Ecto neural progenitor cell (in vitro differentiated cells): ENCODE results near the gene ALDH4A1.
"Not testable (repeated sequence)": the region's sequence is repeated elsewhere in the genome, so short reads cannot be mapped to it uniquely, and the experiment has no call there.

Experiments used
- DNase-seq: peaks from one replicate; pipeline ENCODE4 v3.0.0-alpha.2; 2018; ENCODE audit warnings: low spot score

ALDH4A1 gene

DNA sequence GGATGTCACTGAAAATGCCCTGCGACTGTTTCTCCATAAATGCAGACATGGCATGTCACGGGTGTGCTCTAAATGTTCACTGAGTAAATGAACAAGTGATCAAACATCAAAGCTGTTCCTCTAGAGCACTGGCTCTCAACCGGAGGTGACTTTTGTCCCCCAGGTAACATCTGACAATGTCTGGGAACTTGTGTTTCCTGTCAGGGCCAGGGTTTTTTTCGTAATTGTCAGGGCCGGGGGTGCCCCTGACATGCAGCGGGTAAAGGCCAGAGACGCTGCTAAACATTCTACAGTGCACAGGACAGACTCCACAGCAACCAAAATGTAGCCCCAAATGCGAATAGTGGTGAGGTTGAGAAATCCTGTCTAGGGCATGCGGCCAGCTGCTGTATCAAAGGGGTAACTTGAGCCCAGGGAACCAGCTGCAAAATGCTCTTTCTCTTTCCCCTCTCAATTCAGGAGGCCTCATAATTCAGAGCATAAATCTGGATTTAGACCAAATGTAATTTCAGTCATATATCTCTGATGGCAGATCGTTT is 2.0 kb downstream of the ALDH4A1 start:
- no peak for DNase-seq

DNA sequence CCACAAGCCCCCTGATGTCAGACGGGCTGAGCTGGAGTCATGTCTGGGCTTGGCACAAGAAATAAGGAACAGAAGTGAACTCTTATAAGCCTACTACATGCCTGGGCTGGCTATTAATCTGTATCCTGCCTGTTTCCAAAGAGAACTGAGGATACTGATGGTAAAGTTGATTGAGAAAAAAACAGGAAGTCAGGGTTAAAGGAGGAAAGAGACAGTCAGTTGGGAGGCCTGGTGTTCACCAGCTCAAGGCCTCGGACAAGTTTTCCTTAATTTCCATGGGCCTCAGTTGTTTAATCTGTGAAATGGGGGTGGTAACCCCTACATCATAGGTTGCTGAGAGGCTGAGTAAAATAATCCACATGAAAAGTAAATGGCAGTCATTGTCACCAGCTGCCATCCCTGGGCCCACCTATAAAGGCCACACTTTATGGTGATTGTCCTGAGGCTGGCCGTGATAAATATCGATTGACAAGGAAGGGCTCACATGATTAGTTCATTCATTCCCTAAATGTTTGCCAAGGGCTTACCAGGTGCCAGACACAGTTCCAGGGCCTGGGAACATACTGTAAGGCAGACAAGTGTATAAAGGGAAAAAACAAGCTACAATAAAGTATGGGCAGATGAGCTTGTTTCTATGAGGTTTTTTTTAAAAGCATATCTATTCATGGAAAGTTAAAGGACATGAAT is 2.8 kb downstream of the ALDH4A1 start:
- DNase-seq = no peak

DNA sequence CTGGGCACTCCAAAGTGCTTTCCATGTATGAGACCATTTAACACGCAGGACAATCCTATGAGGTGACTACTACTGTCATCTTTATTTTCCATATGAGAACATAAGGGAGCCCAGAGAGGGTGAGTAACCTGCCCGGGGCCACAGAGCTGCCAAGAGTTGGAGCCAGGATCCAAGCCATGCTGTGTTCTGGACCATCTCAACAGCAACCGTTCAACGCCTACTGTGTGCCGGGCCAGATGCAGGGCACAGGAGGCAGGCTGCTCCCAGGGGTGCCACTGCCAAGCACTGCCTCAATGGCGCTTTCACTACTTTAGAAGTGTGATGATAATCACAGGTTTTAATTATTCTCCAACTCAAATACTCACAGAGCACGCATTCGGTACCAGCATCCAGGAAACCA is 3.8 kb downstream of the ALDH4A1 start:
- DNase-seq = no peak

DNA sequence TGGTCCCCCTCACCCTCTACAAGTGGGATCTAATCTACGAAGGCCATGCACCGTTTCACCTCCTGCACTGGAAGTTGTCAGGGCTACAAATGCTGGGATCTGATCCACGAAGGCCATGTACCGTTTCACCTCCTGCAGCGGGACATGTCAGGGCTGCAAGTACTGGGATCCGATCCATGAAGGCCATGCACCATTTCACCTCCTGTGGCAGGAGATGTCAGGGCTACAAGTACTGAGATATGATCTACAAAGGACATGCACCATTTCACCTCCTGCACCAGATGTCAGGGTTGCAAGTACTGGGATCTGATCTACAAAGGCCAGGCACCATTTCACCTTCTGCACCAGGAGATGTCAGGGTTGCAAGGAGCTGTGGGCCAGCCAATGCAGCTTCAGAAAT is 7.0 kb downstream of the ALDH4A1 start:
- no peak for DNase-seq

DNA sequence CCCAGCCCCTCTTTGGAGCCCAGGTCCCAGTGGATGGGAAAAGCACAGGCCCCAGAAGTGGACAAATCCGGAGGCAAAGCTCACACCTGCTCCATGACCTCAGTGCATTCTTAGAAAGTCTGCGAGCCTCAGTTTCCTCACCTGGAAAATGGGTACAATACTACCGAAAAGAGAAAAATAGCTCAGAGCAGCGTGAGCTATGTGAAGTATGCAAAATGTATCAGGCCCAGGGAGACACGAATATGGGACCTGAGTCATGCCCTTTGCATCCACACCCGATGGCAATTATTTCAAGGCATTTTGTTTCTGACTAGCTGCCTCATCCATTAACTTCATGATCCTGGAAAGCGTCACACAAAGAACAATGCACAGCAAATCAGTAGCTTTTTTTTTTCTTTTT is 9.2 kb downstream of the ALDH4A1 start:
- DNase-seq = no peak

DNA sequence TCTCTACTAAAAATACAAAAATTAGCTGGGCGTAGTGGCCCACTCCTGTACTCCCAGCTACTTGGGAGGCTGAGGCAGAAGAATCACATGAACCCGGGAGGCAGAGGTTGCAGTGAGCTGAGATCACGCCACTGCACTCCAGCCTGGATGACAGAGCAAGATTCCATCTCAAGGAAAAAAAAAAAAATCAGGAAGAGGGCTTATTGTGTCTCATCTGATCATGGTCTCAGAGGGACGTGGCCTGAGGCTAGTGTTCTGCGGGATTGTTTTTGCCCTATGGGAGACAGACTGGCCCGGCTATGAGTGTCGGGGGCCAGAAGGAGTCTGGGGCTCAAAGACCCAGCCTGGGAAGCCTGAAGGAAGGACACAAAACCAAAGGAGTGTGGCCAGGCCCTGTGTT is 10.5 kb downstream of the ALDH4A1 start:
- DNase-seq = not testable (repeated sequence)

DNA sequence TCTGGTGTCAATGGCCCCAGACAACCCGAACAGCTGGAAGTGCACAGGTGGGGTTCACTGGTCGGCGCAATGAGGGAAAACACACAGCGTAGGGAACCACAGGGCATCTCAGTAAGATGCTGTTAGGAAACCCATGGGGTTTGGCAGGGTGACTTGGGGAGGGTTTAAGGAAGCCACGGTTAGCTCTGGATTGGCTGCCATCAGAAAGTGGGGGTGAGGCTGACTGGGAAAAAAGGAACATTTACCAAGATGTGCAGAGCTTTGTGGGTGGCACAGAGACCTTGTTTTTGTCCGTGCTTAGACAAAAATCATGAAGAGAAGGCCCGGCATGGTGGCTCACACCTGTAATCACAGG is 11.0 kb downstream of the ALDH4A1 start:
- DNase-seq = no peak

DNA sequence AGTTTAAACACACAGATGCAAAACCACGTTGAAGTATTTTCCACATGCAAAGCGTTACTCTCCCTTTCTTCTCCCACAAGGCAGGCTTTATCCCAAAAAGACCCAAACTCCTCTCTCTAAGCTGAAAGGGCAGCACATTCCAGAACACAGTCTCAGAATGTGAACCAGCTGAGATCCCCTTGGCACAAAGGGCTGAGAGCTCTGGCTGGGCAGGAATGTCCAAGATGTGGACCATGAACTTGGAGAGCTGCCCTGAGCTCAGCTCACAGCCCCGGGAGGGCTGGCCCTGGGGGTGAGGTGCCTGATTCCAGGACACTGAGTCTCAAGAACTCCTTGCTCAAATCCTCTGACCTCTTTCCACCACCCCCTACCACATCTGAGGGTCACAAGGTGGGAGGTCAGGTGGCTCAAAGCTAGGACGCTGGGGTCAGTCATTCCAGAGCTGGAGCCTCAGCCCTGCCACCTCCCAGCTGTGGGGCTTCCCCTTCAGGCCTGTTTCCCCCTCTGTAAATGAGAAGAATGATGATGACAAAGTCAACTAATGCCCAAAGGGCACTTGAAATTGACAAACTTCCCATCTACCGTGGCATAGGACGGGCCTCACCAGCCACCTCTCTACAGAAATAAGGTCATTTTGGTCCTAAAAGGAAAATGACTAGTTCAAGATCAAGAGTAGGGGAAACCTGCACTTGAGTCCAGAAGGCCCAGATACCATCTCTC is 11.5 kb downstream of the ALDH4A1 start:
- no peak for DNase-seq

DNA sequence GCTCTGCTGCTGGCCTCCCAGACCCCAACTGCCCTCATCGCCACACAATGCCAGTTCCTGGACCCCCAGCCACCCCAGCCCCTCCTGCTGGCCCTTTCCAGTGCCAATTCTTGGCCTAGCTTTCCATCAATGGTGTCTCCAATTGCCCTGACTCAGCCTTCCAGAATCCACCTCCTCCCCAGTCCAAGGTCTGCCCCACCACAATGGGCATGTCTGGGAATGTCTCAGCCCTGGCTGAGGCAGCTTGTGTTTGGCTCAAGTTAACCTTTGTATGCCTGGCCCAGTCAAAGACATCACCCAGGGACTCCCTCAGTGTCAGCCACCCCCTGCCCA is 16.4 kb downstream of the ALDH4A1 start:
- no peak for DNase-seq

DNA sequence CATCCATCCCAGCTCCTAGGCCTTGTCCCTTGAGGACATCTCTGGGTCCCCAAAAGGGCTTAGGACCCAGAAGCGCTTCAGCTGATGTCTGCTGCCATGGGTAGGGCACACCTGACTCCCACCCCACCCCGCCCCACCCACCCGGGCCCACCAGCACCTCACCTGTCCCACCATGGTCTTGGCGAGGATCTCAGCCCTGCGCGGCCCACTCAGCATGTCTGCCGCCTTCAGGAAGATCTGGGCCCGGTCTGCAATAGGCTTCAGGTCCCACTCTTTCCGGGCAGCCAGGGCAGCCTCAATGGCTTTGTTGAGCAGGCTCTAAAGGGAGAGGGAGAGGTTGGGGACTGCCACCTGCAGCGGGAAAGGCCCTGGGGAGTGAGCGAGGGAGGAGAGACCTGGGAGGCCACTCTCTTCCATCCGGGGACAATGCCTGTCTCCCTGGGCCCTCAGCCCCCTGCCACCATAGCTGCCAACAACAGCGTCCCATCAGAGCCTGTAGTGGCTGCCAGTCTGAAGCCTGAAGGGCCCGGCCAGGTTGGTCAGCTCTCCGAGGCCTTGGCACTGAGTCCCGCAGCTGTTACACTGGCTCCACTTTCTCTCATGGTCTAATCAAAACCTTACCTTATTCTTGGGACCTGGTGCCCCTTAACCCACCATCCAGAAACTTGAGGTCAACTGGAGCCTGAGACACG is 16.9 kb downstream of the ALDH4A1 start:
- no peak for DNase-seq

DNA sequence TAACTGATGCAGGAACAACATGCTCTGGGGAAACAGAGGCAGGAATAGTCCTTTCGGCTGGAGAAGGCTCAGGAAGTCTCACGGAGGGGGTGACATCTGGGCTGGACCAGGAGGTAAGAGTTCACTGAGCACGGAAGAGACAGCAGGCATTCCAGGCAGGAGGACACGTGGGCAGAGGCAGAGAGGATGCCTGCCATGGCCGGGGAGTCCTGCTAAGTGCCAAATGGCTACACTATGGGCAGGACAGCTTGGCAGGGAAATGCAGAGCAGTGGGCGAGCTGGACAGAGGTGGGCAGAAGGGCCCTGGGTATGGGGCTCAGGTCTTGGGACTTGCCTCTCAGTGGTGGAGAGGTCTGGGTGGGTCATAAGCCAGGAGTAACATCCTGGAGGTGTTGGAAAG is 17.6 kb downstream of the ALDH4A1 start:
- no peak for DNase-seq

DNA sequence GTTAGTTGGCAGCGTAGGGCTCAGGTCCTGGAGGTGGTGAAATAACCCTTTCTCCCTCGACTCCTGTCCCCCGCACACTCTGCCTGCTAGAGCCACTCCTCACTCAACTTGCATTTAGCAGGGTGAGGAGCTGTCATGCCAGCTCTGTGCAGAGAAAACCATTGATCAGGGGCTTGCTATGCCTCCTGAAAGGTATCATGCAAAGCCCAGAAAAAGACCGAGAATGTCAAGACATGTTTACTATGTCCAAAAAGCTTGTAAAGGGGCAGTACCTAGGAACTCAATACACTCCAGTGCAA is 18.0 kb downstream of the ALDH4A1 start:
- DNase-seq = no peak

DNA sequence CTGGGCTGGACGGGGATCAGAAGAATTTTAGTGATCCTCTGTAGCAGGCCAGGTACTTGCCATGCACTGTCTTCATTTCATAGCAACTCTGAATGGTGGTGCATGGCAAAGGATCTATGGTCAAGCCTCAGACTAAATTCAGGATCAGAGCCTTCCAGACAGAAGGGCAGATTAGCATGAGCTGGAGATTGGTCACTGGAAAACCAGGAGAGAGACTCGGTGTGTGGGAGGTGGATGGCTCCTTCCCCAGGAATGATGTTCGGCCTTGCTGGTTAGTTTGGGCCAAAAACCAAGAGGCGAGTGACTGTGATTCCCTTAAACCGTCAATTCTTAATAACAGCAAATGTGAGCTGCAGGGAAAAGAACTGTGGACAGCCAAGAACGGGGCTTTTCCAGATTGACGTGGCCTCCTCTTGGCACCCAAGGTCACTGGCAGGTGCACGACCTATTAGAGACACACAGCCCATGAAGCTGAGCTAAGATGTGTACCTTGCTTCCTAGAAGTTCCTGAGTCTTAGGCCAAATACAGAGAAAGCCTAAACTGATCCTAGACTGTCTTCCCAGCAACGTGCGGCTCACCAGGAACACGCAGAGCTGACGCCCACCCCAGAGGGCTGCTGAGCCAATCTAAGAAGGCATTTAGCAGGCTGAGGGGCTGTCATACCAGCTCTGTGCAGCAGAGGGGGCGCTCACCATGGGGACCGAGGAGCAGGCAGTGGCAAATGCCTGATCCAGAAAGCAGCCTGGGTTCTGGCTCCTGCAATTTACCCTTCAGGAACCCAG is 18.5 kb downstream of the ALDH4A1 start:
- DNase-seq = peak; percentile 85

DNA sequence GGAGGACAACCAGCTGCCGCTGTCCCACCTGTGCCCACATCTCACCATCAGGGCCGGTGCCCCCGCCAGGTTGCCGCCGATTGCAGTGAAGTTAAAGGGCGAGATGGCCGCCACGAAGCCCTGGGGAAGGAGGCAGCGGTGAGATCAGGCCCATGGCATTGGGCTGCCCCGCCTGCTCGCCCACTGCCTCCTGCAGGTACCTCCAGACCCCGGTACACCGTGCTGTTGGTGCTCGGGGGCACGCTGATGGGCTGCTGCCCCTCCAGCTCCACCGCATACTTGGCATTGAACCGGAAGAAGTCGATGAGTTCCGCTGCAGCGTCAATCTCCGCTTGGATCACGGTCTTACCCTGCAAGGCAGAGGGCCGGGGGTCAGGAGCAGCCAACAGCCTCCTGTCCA is 19.3 kb downstream of the ALDH4A1 start:
- no peak for DNase-seq

DNA sequence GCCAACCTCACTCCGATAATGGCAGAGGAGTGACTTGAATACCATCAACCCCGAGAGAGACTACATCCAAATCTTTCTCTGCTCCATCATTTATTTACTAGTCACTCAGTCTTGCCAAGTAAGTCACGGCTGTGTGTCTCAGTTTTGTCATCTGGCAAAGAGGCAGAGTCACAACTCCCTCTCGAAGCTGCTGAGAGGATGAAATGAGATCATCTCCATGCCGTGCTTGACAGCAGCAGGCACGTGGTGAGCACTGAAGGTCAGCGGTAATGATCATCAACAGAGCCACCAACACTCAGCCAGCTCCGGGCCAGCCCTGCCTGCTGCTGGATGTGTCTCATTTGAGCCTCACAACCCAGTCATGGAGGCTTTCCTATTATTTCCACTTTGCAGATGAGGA is 19.9 kb downstream of the ALDH4A1 start:
- DNase-seq = no peak

DNA sequence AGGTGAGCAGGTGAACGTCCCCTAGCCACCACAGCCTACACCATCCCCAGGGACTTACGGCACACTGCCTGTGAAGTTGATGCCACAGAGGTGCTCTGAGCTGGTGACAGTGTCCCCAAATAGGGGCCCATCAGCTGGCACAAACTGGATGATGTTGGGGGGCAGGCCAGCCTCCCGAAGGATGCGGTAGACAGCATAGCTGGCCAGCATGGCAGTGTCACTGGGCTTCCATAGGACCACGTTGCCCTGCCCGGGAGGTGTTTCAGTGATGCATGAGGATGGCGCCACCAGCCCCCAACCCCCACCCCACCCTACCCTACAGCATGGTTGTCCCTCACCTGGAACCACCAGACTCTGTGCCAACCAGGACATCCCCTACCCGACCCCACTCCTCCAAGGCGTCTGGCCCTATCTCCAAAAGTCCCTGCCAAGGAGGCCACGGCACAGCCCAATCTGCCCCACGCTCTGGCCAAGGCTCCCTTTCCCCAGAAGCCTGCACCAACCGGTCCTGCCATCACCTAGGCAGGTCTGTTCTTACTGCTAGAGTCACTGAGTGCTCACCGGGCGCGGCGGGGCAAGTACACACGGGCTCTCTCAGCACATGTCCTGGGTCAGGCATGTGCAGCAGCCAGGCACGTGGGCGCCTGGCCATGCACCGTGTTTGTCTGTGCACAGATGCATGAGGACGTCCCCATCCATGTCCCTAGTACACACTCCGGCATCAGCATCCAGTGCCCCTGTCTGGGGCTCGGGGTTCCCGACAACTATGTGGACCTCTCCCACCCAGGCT is 20.5 kb downstream of the ALDH4A1 start:
- DNase-seq = no peak

DNA sequence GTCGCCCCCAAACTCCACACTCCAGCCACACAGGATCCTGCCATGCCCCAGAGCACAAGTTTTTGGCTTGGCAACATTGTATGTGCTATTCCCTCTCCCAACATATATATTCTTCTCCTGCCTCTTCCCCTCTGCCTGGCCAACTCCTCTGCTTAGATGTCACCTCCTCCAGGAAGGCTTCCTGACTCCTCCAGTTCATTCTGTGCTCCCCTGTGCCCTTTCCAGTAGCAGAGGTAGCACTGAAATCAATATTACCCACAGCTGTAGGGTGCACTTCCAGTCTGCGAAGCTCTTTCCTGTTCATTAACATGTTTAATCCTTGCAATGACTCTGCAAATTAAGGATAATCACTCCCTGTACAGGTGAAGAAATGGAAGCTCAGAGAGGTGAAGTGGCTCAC is 21.2 kb downstream of the ALDH4A1 start:
- no peak for DNase-seq

DNA sequence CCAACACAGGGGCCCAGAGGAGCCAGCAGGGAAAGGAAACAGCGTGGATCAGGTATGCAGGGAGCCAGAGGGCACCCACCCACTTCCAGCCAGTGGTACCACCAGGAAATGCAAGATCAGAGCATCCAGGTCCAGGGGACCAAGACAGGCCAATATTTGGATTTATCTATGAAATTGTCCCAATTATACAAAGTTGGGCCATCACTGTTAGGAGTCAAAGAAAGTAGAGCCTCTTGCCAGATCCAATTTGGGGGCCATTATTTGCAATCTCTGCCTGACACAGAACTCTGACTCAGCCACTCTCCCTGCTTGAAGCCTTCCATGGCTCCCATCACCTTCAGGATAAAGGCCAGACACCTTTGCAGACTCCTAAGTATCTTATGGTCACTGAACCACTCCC is 21.8 kb downstream of the ALDH4A1 start:
- DNase-seq = no peak

DNA sequence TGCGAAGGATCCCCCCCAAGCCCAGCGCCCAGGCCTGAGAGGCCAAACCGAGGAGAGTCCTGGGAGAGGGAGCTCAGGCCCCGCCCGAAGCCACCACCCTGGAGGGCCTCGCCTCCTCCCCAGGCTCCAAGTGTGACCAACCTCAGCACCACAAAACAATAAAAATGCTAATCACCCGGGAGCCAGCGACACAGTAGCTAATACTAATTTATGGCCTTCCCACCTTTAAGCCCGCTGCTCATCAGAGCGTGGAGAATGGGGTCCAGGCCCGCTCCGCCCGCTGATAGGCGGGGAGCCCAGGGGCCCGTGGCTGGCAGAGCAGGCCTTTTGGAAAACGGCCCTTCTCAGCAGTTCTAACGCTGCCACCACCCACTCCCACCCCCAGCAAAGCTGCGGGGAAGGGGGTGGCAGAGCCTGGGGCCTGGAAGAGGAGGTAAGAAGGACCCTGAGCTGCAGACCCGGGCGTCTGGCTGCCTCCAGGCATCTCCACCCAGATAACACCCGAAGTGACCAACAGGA is 22.5 kb downstream of the ALDH4A1 start:
- DNase-seq = no peak

DNA sequence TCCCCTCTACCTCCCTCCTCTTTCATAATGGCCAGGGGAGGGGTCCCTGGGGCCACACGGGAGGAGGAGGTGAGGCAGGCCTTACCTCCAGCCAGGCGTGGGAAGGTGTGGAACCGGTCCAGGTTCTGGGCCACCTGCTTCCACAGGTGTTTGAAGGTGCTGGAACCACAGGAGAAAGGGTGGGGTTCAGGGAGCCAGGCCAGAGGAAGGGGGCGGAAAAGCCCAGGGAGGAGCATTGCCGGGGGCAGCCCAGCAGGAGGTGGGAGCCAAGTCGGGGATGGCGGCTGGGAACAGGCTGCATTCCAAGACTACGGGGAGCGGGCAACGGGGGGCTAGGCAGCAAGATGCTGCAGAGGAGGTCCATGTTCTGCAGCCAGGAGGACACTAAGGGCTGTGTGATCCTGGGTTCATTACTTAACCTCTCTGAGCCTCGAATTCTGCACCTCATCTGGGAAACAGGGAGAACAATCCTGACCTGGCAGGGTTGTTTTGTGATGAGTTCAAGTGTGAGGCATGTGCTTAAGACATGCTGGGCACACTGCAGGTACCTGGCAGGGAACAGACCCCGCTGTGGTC is 23.1 kb downstream of the ALDH4A1 start:
- no peak for DNase-seq

DNA sequence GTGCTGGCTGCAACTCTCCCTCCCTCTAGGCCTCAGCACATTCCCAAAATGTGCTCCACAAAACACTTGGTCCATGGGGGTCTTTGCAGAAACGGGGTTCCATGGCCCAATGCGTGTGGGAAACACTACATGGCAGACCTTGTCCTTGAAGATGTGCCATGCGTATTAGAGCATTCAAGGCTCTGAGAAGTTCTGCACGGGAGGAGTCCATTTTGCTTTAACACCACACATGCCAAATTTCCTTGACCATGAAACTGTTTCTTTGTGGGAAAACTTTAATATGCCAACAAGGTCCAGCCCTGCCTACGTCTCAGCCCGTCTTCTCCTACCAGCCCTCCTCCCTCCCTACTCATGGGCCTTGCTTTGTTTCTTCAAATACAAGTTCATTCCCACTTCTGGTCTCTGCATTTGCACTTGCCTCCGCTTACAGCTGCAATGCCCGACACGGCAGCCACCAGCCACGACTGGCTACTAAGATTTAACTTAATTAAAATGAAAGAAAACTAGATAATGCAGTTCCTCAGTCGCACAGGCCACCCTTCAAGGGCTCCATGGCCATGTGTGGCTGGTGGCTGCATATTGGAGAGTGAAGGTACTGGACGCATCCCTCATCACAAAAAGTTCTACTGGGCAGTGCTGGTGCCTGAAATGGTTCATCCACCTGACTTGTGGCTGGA is 23.7 kb downstream of the ALDH4A1 start:
- no peak for DNase-seq
